Activated naive CD4-positive, alpha-beta T cell treated with anti-CD3 and anti-CD28 coated beads for 36 hours (primary cell): Measurements from ENCODE around the gene KMT2A. TPM values are rescaled to one million over a fixed set of nuclear protein-coding genes. Genes with fewer than 3 reads are reported as not detected.

ENCODE experiments used
- CTCF ChIA-PET: fragments of 350-600 bp; sonication (Branson Sonifier 250); formaldehyde crosslinking; loops from one replicate; lab custom pipeline; 2021; ENCODE audit warnings: antibody characterized with exemption; lab: Charles Lee
- DNase-seq: peaks from one replicate; pipeline ENCODE4 v3.0.0-alpha.2; 2020
- H3K27ac Mint-ChIP-seq: one replicate; pipeline ENCODE4 v1.8.0; 2021; ENCODE audit warnings: mild to moderate bottlenecking, mixed read lengths
- H3K27me3 Mint-ChIP-seq: one replicate; pipeline ENCODE4 v1.8.0; 2021; ENCODE audit warnings: low read depth, mixed read lengths
- H3K36me3 Mint-ChIP-seq: one replicate; pipeline ENCODE4 v1.8.0; 2021; ENCODE audit warnings: low read depth, mixed read lengths
- H3K4me1 Mint-ChIP-seq: one replicate; pipeline ENCODE4 v1.8.0; 2021; ENCODE audit warnings: low read depth, mixed read lengths
- H3K4me3 Mint-ChIP-seq: one replicate; pipeline ENCODE4 v1.8.0; 2021; ENCODE audit warnings: mild to moderate bottlenecking, moderate library complexity, mixed read lengths
- H3K9me3 Mint-ChIP-seq: one replicate; pipeline ENCODE4 v1.8.0; 2021; ENCODE audit warnings: mixed read lengths
- intact Hi-C: fragments of 100-400 bp; cut with micrococcal nuclease; formaldehyde crosslinking; loops from one replicate; pipeline ENCODE4 v1.15.1; 2023
- total RNA-seq, 2 experiments: library from RNA; stranded (reverse); gene quantifications; one replicate each; pipeline ENCODE4 v1.2.3, GENCODE V29; 2021

The KMT2A gene
- total RNA-seq, 2 experiments from 2014 or later: 68.4 to 68.5 TPM

GRCh38 chr11:118437208-118438125 is 1.2 kb downstream of the KMT2A start:
- no peaks in the 10 kb centered on the region for H3K27me3 Mint-ChIP-seq
- peak overlapping the region; percentile 98 for H3K27ac Mint-ChIP-seq
- CTCF ChIA-PET: no interaction called here
- H3K9me3 Mint-ChIP-seq: no peaks in the 10 kb centered on the region
- peak; percentile 74 for DNase-seq
- H3K4me3 Mint-ChIP-seq: peak overlapping the region; percentile 88
- intact Hi-C loops: loop anchor here (1.0 to 10.0 kb wide), 11 partner anchors 25 to 623 kb away; partner anchors contain the start of genes BCL9L, CD3D and CD3E
- peaks cover 14% of the 10 kb centered on the region for H3K36me3 Mint-ChIP-seq
- peaks cover 42% of the 10 kb centered on the region for H3K4me1 Mint-ChIP-seq

GRCh38 chr11:118438314-118438931 is 2.1 kb downstream of the KMT2A start:
- H3K27me3 Mint-ChIP-seq: no peaks in the 10 kb centered on the region
- peak; percentile 71 for DNase-seq

GRCh38 chr11:118439646-118440045 is 3.4 kb downstream of the KMT2A start:
- CTCF ChIA-PET: interaction anchor here (0.5 to 1.6 kb wide), 3 partner anchors 9 to 47 kb away, joined by 3 to 6 read pairs (median 4); no protein-coding TSS in a partner anchor
- peak overlapping the region; percentile 88 for H3K4me3 Mint-ChIP-seq
- H3K27me3 Mint-ChIP-seq: no peaks in the 10 kb centered on the region
- H3K36me3 Mint-ChIP-seq: peaks cover 16% of the 10 kb centered on the region
- intact Hi-C loops: loop anchor here (1.0 to 10.0 kb wide), 8 partner anchors 9 to 488 kb away; partner anchors contain the start of genes BCL9L, CD3E and IL10RA
- no peak for DNase-seq
- H3K27ac Mint-ChIP-seq: peak overlapping the region; percentile 98
- H3K9me3 Mint-ChIP-seq: no peaks in the 10 kb centered on the region
- peaks cover 60% of the 10 kb centered on the region for H3K4me1 Mint-ChIP-seq

More at GRCh38 chr11:118438314-118438931, 2.1 kb downstream of the KMT2A start:
- Mint-ChIP-seq H3K27ac (peak overlapping the region; percentile 98), H3K9me3 (no peaks in the 10 kb centered on the region), H3K4me3 (peak overlapping the region; percentile 88), H3K36me3 (peaks cover 14% of the 10 kb centered on the region), H3K4me1 (peaks cover 52% of the 10 kb centered on the region)
- CTCF ChIA-PET: interaction anchor here (0.7 to 1.6 kb wide), 2 partner anchors 10 to 97 kb away, joined by 5 to 6 read pairs; no protein-coding TSS in a partner anchor
- intact Hi-C loops: loop anchor here (1.0 to 10.0 kb wide), 7 partner anchors 24 to 489 kb away; partner anchors contain the start of genes BCL9L and CD3E

- CTCF ChIA-PET: interaction anchor here (1.2 kb wide), 1 partner anchor 18 kb away, joined by 3 read pairs; no protein-coding TSS in a partner anchor
- Mint-ChIP-seq H3K4me1 (peaks cover 79% of the 10 kb centered on the region), H3K27ac (no peak overlapping the region), H3K4me3 (no peak overlapping the region), H3K27me3 (no peaks in the 10 kb centered on the region), H3K9me3 (no peaks in the 10 kb centered on the region), H3K36me3 (peaks cover 23% of the 10 kb centered on the region)
- DNase-seq: no peak
- intact Hi-C loops: loop anchor here (5.0 kb wide), 1 partner anchor 455 kb away; the partner anchor contains the start of gene IL10RA
These were observed 5.5 kb downstream of the KMT2A start for GRCh38 chr11:118441770-118442275.

- Mint-ChIP-seq H3K27me3 (no peaks in the 10 kb centered on the region), H3K4me1 (peaks cover 84% of the 10 kb centered on the region), H3K36me3 (peaks cover 23% of the 10 kb centered on the region), H3K4me3 (no peak overlapping the region), H3K9me3 (no peaks in the 10 kb centered on the region), H3K27ac (no peak overlapping the region)
- CTCF ChIA-PET: interaction anchor here (0.5 to 1.2 kb wide), 2 partner anchors 18 to 67 kb away, joined by 3 read pairs; no protein-coding TSS in a partner anchor
- no peak for DNase-seq
- intact Hi-C loops: loop anchor here (5.0 kb wide), 1 partner anchor 455 kb away; the partner anchor contains the start of gene IL10RA
These were observed 6.0 kb downstream of the KMT2A start for GRCh38 chr11:118442301-118442700.

- peak overlapping the region; percentile 25 for H3K27ac Mint-ChIP-seq
- DNase-seq: no peak
- CTCF ChIA-PET: interaction anchor here (0.5 kb wide), 1 partner anchor 68 kb away, joined by 3 read pairs; no protein-coding TSS in a partner anchor
- H3K27me3 Mint-ChIP-seq: no peaks in the 10 kb centered on the region
- peaks cover 90% of the 10 kb centered on the region for H3K4me1 Mint-ChIP-seq
- H3K9me3 Mint-ChIP-seq: no peaks in the 10 kb centered on the region
- intact Hi-C loops: loop anchor here (1.0 to 5.0 kb wide), 3 partner anchors 9 to 456 kb away; partner anchors contain the start of gene IL10RA
- H3K36me3 Mint-ChIP-seq: peaks cover 25% of the 10 kb centered on the region
- H3K4me3 Mint-ChIP-seq: peak overlapping the region; percentile 27
These were observed 6.8 kb downstream of the KMT2A start for GRCh38 chr11:118442908-118443589.

GRCh38 chr11:118443590-118444218 is 7.4 kb downstream of the KMT2A start:
- peak; percentile 19 for DNase-seq
- peak overlapping the region; percentile 18 for H3K27ac Mint-ChIP-seq
- no peak overlapping the region for H3K4me3 Mint-ChIP-seq
- no peaks in the 10 kb centered on the region for H3K27me3 Mint-ChIP-seq
- intact Hi-C loops: loop anchor here (1.0 to 5.0 kb wide), 3 partner anchors 9 to 456 kb away; partner anchors contain the start of gene IL10RA
- H3K4me1 Mint-ChIP-seq: peaks cover 95% of the 10 kb centered on the region
- H3K9me3 Mint-ChIP-seq: no peaks in the 10 kb centered on the region
- peaks cover 25% of the 10 kb centered on the region for H3K36me3 Mint-ChIP-seq
- CTCF ChIA-PET: interaction anchor here (1.2 kb wide), 1 partner anchor 45 kb away, joined by 4 read pairs; no protein-coding TSS in a partner anchor

- peaks cover 25% of the 10 kb centered on the region for H3K36me3 Mint-ChIP-seq
- peaks cover 75% of the 10 kb centered on the region for H3K4me1 Mint-ChIP-seq
- no peaks in the 10 kb centered on the region for H3K27me3 Mint-ChIP-seq
- H3K27ac Mint-ChIP-seq: no peak overlapping the region
- intact Hi-C loops: no loop called here
- H3K9me3 Mint-ChIP-seq: no peaks in the 10 kb centered on the region
- no peak overlapping the region for H3K4me3 Mint-ChIP-seq
- CTCF ChIA-PET: interaction anchor here (0.6 to 1.7 kb wide), 5 partner anchors 8 to 159 kb away, joined by 3 to 6 read pairs (median 5); no protein-coding TSS in a partner anchor
- no peak for DNase-seq
These were observed 11.1 kb downstream of the KMT2A start for GRCh38 chr11:118447423-118447822.

GRCh38 chr11:118448294-118448693 is 12.0 kb downstream of the KMT2A start:
- Mint-ChIP-seq H3K9me3 (no peaks in the 10 kb centered on the region), H3K27me3 (no peaks in the 10 kb centered on the region), H3K4me3 (no peak overlapping the region), H3K4me1 (peaks cover 72% of the 10 kb centered on the region), H3K36me3 (peaks cover 25% of the 10 kb centered on the region), H3K27ac (no peak overlapping the region)
- DNase-seq: peak; percentile 24
- intact Hi-C loops: loop anchor here (1.0 kb wide), 1 partner anchor 9 kb away; no protein-coding TSS in a partner anchor
- CTCF ChIA-PET: interaction anchor here (0.6 to 1.7 kb wide), 5 partner anchors 9 to 160 kb away, joined by 3 to 6 read pairs (median 5); no protein-coding TSS in a partner anchor

- H3K27ac Mint-ChIP-seq: no peak overlapping the region
- DNase-seq: no peak
- intact Hi-C loops: no loop called here
These were observed 13.1 kb downstream of the KMT2A start for GRCh38 chr11:118449316-118449918.

More at GRCh38 chr11:118449316-118449918, 13.1 kb downstream of the KMT2A start:
- CTCF ChIA-PET: no interaction called here
- Mint-ChIP-seq H3K9me3 (no peaks in the 10 kb centered on the region), H3K36me3 (peaks cover 27% of the 10 kb centered on the region), H3K4me3 (no peak overlapping the region), H3K27me3 (no peaks in the 10 kb centered on the region), H3K4me1 (peaks cover 70% of the 10 kb centered on the region)
